Loucy (cell line): ENCODE results near the gene DSCAML1.

Source experiments
- H2AFZ ChIP-seq: fragments of 200-600 bp; sonication (generic); 2 replicates; pipeline ENCODE4 v1.6.0; 2016; ENCODE audit warnings: antibody characterized with exemption, mild to moderate bottlenecking, low read length, moderate library complexity
- H3F3A ChIP-seq: fragments of 200-600 bp; 2 replicates; pipeline ENCODE4 v1.6.0; 2016; ENCODE audit warnings: antibody characterized with exemption, low read depth, mild to moderate bottlenecking
- H3K27me3 ChIP-seq: fragments of 200-600 bp; sonication (generic); 2 replicates; pipeline ENCODE4 v1.6.1; 2014; ENCODE audit warnings: low read length, mild to moderate bottlenecking; ENCODE audit not compliant: insufficient read depth, poor library complexity, severe bottlenecking
- H3K36me3 ChIP-seq: fragments of 200-600 bp; sonication (generic); 2 replicates; pipeline ENCODE4 v1.6.1; 2016; ENCODE audit warnings: low read length; ENCODE audit not compliant: insufficient read depth
- H3K4me1 ChIP-seq: fragments of 200-600 bp; sonication (generic); 2 replicates; pipeline ENCODE4 v1.5.1; 2014; ENCODE audit warnings: low read length, mild to moderate bottlenecking; ENCODE audit not compliant: insufficient read depth, poor library complexity, severe bottlenecking
- H3K4me2 ChIP-seq: fragments of 200-600 bp; sonication (generic); 2 replicates; pipeline ENCODE4 v1.6.0; 2014; ENCODE audit warnings: antibody characterized with exemption, low read length, low read depth, mild to moderate bottlenecking; ENCODE audit not compliant: poor library complexity, severe bottlenecking
- H3K4me3 ChIP-seq: fragments of 200-600 bp; sonication (generic); 2 replicates; pipeline ENCODE4 v1.5.1; 2014; ENCODE audit warnings: low read length, mild to moderate bottlenecking, mixed read lengths; ENCODE audit not compliant: poor library complexity, severe bottlenecking
- H3K79me2 ChIP-seq: fragments of 200-600 bp; sonication (generic); 2 replicates; pipeline ENCODE4 v1.6.1; 2014; ENCODE audit warnings: low read length; ENCODE audit not compliant: insufficient read depth
- H3K9ac ChIP-seq: fragments of 200-600 bp; sonication (generic); 2 replicates; pipeline ENCODE4 v1.6.0; 2014; ENCODE audit warnings: mild to moderate bottlenecking, low read depth, low read length, moderate library complexity; ENCODE audit not compliant: poor library complexity, severe bottlenecking
- H3K9me2 ChIP-seq: fragments of 200-600 bp; sonication (generic); replicated peaks from 2 replicates; pipeline ENCODE4 v1.6.1; 2016; ENCODE audit warnings: low read depth, low read length, mixed read lengths
- H3K9me3 ChIP-seq: fragments of 200-600 bp; sonication (generic); 2 replicates; pipeline ENCODE4 v1.6.1; 2014; ENCODE audit warnings: mild to moderate bottlenecking, antibody characterized with exemption, low read length, low read depth; ENCODE audit not compliant: insufficient read depth
- H4K20me1 ChIP-seq: fragments of 200-600 bp; sonication (generic); 2 replicates; pipeline ENCODE4 v1.6.0; 2014; ENCODE audit warnings: antibody characterized with exemption, low read length, mild to moderate bottlenecking; ENCODE audit not compliant: insufficient read depth, poor library complexity, severe bottlenecking
- CTCF ChIP-seq: fragments of 200-600 bp; sonication (generic); conservative IDR thresholded peaks from 2 replicates; pipeline ENCODE4 v1.5.1; 2014; ENCODE audit warnings: mild to moderate bottlenecking, antibody characterized with exemption, low read length
- EZH2phosphoT487 ChIP-seq: fragments of 200-600 bp; IDR thresholded peaks from 2 replicates; pipeline ENCODE4 v1.6.1; 2018; ENCODE audit warnings: antibody characterized with exemption, mild to moderate bottlenecking, moderate library complexity, borderline replicate concordance

DSCAML1 gene

GRCh38 chr11:117634756-117635603 lies 162.0 kb downstream of the DSCAML1 start:
- no peaks in the 10 kb centered on the region for H3K79me2 ChIP-seq
- no peak overlapping the region for H2AFZ ChIP-seq
- H3F3A ChIP-seq: no peaks in the 10 kb centered on the region
- TF ChIP-seq CTCF (no peak), EZH2phosphoT487 (no peak)
- no peaks in the 10 kb centered on the region for H3K4me1 ChIP-seq
- no peaks in the 10 kb centered on the region for H3K36me3 ChIP-seq
- H4K20me1 ChIP-seq: no peaks in the 10 kb centered on the region
- no peak overlapping the region for H3K4me2 ChIP-seq
- H3K9ac ChIP-seq: no peak overlapping the region
- no peaks in the 10 kb centered on the region for H3K9me3 ChIP-seq
- no peak overlapping the region for H3K4me3 ChIP-seq
- no peaks in the 10 kb centered on the region for H3K9me2 ChIP-seq
- no peaks in the 10 kb centered on the region for H3K27me3 ChIP-seq

- no peaks in the 10 kb centered on the region for H3K4me1 ChIP-seq
- TF ChIP-seq EZH2phosphoT487 (no peak), CTCF (no peak)
- H3K4me2 ChIP-seq: no peak overlapping the region
- no peak overlapping the region for H3K9ac ChIP-seq
- no peaks in the 10 kb centered on the region for H3K36me3 ChIP-seq
- H3K27me3 ChIP-seq: no peaks in the 10 kb centered on the region
- no peaks in the 10 kb centered on the region for H3F3A ChIP-seq
- H3K79me2 ChIP-seq: no peaks in the 10 kb centered on the region
- H4K20me1 ChIP-seq: no peaks in the 10 kb centered on the region
- no peaks in the 10 kb centered on the region for H3K9me3 ChIP-seq
- H3K4me3 ChIP-seq: no peak overlapping the region
- H2AFZ ChIP-seq: no peak overlapping the region
- H3K9me2 ChIP-seq: no peaks in the 10 kb centered on the region
Observed at GRCh38 chr11:117633976-117634755, 162.8 kb downstream of the DSCAML1 start.

- Histone ChIP-seq H3K79me2 (no peaks in the 10 kb centered on the region), H2AFZ (no peak overlapping the region), H3K4me2 (no peak overlapping the region), H3K27me3 (no peaks in the 10 kb centered on the region), H3K4me3 (no peak overlapping the region), H3K9me2 (no peaks in the 10 kb centered on the region), H3K4me1 (no peaks in the 10 kb centered on the region), H3K9ac (no peak overlapping the region), H3K36me3 (no peaks in the 10 kb centered on the region), H3K9me3 (no peaks in the 10 kb centered on the region), H3F3A (no peaks in the 10 kb centered on the region), H4K20me1 (no peaks in the 10 kb centered on the region)
- no peak for TF ChIP-seq CTCF
- TF ChIP-seq EZH2phosphoT487: no peak
Observed at GRCh38 chr11:117633186-117633754, 163.7 kb downstream of the DSCAML1 start.
